NCI-H69 (cell line): ENCODE measurements around the gene ERGIC2.
"Not testable (repeated sequence)": the region's sequence is repeated elsewhere in the genome, so short reads cannot be mapped to it uniquely, and the experiment has no call there.

Experiments used
- DNase-seq: peaks from one replicate; lab custom pipeline; 2025; lab: John Stamatoyannopoulos, UW

Gene ERGIC2

GRCh38 chr12:29380536-29381523 is at the start of gene ERGIC2:
TSS of gene ERGIC2 (minus strand) at chr12:29381172. CDS start at chr12:29371633, 9,539 bp downstream.
- peak; percentile 97 for DNase-seq

GRCh38 chr12:29430716-29431044 is 49.7 kb upstream of the ERGIC2 start:
- DNase-seq = no peak

- peak; percentile 4 for DNase-seq
These were observed 49.2 kb upstream of the ERGIC2 start for GRCh38 chr12:29429999-29430715.

GRCh38 chr12:29428633-29429032 is 47.7 kb upstream of the ERGIC2 start:
- no peak for DNase-seq

GRCh38 chr12:29427964-29428363 is 47.0 kb upstream of the ERGIC2 start:
- no peak for DNase-seq

- no peak for DNase-seq
These were observed 45.5 kb upstream of the ERGIC2 start for GRCh38 chr12:29426498-29426897.

GRCh38 chr12:29425722-29426121 is 44.8 kb upstream of the ERGIC2 start:
- no peak for DNase-seq

GRCh38 chr12:29416748-29417147 is 35.8 kb upstream of the ERGIC2 start:
- no peak for DNase-seq

GRCh38 chr12:29415111-29415510 is 34.1 kb upstream of the ERGIC2 start:
- DNase-seq = no peak

GRCh38 chr12:29414368-29414767 is 33.4 kb upstream of the ERGIC2 start:
- DNase-seq = no peak

GRCh38 chr12:29405561-29405960 is 24.6 kb upstream of the ERGIC2 start:
- DNase-seq = no peak

- DNase-seq = no peak
These were observed 23.0 kb upstream of the ERGIC2 start for GRCh38 chr12:29403991-29404390.

- no peak for DNase-seq
These were observed 21.5 kb upstream of the ERGIC2 start for GRCh38 chr12:29402437-29402836.

- no peak for DNase-seq
These were observed 17.5 kb upstream of the ERGIC2 start for GRCh38 chr12:29398495-29398894.

- no peak for DNase-seq
These were observed 15.8 kb upstream of the ERGIC2 start for GRCh38 chr12:29396774-29397173.

GRCh38 chr12:29395356-29395755 is 14.4 kb upstream of the ERGIC2 start:
- no peak for DNase-seq

- not testable (repeated sequence) for DNase-seq
These were observed 9.4 kb upstream of the ERGIC2 start for GRCh38 chr12:29390419-29390818.

GRCh38 chr12:29389295-29389919 is 8.4 kb upstream of the ERGIC2 start:
- DNase-seq = no peak

- not testable (repeated sequence) for DNase-seq
These were observed 5.2 kb upstream of the ERGIC2 start for GRCh38 chr12:29386084-29386680.

- not testable (repeated sequence) for DNase-seq
These were observed 4.2 kb upstream of the ERGIC2 start for GRCh38 chr12:29385194-29385593.

- DNase-seq = no peak
These were observed 1.3 kb upstream of the ERGIC2 start for GRCh38 chr12:29382251-29382650.

- no peak for DNase-seq
These were observed 4.9 kb downstream of the ERGIC2 start for GRCh38 chr12:29376118-29376517.
